Activated CD4-positive, alpha-beta T cell treated with anti-CD3 and anti-CD28 coated beads for 48 hours (primary cell): Measurements from ENCODE around the gene C12orf60.
A peak's percentile ranks its signal among the peaks of the same experiment; 100 is the strongest.

Source experiments
- DNase-seq: peaks from one replicate; pipeline ENCODE4 v3.0.0-alpha.2; 2020

Gene C12orf60

GRCh38 chr12:14839262-14839661 lies 35.8 kb downstream of the C12orf60 start:
- DNase-seq, result no peak

DNA sequence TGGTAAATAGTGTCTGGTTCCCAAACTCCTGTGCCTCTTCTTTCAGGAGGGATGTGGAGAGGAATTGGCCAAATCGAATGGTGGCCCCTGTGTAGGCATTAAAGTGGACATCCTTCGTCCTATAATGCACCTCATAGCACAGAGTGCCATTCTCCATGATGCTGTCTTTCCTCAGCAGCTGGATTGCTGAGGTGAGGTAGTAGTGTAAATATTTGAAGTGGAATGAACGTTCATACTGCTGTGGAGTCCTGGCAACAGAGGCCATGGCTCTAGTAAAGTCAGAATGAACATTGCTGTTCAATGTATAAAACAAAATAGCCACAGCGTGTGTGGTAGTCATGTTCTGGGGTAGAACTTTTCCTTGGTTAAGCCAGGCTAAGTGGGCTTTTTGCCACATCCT lies 37.1 kb downstream of the C12orf60 start:
- DNase-seq, result no peak

DNA sequence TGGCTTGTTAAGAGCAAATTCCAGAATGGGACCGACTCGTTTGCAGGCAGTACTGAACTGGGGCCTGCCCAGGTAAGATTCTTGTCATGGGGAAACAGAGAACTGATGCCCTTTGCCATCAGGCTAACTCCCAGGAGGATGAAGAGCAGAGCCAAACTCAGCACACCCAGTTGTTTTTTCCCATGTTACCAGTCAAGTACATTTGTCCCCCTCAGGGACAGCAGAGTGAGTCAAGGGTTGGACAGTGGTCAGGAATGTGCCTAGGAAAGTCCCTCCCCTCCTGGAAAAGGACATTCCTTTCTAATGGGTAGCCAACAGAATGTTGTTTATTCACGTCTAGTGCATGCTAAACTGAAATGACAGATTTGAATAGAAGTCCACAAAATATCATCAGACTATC lies 38.3 kb downstream of the C12orf60 start:
- DNase-seq, result no peak

GRCh38 chr12:14842315-14842714 lies 38.8 kb downstream of the C12orf60 start:
- no peak for DNase-seq

GRCh38 chr12:14843425-14843887 lies 40.0 kb downstream of the C12orf60 start, which contains the start of gene ART4:
TSS of gene ART4 (minus strand) at chr12:14843526. CDS start at chr12:14843113, 413 bp downstream.
- no peak for DNase-seq

GRCh38 chr12:14844401-14844800 lies 40.9 kb downstream of the C12orf60 start:
- no peak for DNase-seq

GRCh38 chr12:14845350-14845750 lies 41.9 kb downstream of the C12orf60 start:
- DNase-seq, result peak; percentile 45

- DNase-seq, result no peak
Observed at GRCh38 chr12:14846042-14846587, 42.6 kb downstream of the C12orf60 start.

DNA sequence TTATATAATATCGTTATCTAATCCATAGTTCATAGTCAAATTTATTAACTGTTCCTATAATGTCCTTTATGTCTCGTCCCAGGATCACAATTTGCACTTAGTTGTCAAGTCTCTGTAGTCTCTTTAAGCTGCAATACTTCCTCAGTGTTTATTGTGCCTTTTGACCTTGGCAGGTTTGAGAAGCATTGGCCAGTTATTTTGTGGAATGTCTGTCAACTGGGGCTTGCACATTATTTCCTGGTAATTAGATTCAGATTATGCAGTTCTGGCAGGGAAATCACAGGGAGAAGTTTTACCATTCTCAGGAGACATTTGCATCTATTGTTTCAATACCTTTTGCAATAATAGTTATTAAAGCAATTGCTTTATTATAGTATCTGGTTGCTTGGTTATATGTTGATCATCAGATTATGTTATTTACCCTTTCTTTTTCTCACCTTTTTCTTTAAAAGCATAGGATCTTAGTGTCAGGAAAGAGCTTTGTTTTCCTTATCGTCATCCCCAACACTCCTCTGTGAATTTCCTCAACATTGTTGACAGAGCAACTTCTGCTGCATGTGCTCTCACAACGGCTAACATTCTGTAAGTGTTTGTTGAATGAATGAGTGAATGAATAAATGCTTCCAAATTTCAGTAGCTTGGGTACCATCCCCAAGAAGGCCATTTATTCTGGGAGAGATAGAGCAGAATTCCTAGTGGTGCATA lies 43.6 kb downstream of the C12orf60 start:
- DNase-seq, result no peak

GRCh38 chr12:14849661-14850060 lies 46.2 kb downstream of the C12orf60 start:
- no peak for DNase-seq

DNA sequence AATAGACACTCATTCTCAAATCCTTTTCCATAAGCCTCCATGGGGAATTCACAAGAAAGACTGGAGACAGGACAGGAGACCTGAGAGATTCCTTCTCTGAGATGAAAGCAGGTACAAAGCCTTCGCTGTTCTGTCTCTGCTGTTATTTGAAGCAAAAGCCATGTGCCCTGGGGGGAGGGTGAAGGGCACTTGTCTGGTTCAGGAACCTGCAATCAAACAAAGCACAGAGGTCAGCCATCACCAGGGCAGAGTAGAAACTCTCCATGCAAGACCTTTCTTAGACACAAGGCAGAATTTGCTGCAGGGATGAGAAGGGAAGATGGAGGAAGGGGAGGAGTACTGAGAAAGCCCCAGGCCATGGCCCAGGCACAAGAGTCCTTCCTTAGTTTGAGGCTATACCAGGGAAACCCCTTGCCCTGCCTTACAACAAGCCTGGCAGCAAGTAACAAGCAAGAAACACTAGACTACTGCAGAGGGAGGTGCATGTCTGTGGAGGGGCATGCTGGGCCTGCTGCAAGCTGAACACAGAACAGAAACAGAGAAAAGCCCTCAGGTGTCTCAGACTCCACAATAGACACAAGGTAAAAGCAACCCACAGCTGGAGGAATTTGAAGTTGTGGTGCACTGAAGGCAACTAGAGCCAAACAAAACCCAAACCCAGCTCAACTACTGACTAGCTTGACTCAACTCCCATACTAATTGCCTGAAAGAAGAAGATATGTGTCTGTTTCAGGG lies 47.6 kb downstream of the C12orf60 start:
- DNase-seq, result no peak

GRCh38 chr12:14852880-14853279 lies 49.4 kb downstream of the C12orf60 start:
- no peak for DNase-seq

DNA sequence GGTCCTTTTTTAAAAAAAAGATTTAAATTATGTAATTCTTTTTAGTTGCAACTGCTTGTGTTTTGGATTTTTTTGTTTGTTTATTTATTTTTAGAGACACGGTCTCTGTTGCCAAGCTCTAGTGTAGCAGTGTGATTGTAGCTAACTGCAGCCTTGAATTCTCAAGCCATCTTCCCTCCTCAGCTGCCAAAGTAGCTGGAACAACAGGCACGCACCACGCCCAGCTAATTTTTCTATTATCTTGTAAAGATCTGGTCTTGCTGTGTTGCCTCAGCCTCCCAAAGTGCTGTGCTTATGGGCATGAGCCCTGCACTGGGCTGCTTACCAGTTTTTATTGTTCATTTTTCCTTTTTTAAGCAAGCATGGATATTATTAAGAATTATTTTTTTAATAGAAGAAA lies 50.5 kb downstream of the C12orf60 start:
- DNase-seq, result no peak

DNA sequence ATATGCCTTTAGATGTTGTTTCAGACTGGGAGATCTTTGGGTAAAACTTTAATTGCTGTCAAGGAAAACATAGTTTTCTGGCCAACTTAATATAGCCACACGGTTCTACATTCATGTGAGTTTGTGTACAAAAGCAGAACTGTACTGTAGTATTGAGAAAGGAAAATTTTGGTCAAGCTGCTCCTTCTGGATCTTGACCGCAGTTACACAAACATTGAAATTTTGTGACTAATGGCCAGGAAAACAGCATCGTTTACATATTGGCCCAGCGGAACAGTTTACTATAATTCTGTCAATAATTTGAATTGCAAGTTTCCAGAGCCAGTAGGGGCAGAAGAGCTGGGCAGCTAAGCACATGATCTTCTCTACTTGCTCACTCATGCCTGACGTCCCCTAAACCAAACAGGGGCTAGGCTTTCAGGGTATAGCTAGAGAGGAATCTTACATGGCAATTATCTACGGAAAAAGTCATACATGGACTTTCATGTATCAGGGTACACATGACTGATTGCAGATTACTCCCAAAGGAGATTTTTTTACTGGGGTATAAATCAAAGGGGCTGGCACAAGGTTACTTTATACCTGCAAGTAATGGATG lies 51.2 kb downstream of the C12orf60 start:
- no peak for DNase-seq

DNA sequence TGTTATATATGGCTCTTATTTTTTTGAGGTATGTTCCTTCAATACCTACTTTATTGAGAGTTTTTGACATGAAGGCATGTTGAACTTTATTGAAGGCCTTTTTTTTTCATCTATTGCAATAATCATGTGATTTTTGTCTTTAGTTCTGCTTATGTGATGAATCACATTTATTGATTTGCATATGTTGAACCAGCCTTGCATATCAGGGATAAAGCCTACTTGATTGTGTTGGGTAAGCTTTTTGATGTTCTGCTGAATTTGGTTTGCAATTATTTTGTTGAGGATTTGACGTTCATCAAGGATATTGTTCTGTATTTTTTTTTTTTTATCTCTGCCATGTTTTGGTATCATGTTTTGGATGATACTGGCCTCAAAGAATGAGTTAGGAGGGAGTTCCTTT lies 55.0 kb downstream of the C12orf60 start:
- DNase-seq, result no peak

GRCh38 chr12:14860490-14860889 lies 57.0 kb downstream of the C12orf60 start:
- no peak for DNase-seq

GRCh38 chr12:14868916-14869506 lies 65.5 kb downstream of the C12orf60 start:
- no peak for DNase-seq

DNA sequence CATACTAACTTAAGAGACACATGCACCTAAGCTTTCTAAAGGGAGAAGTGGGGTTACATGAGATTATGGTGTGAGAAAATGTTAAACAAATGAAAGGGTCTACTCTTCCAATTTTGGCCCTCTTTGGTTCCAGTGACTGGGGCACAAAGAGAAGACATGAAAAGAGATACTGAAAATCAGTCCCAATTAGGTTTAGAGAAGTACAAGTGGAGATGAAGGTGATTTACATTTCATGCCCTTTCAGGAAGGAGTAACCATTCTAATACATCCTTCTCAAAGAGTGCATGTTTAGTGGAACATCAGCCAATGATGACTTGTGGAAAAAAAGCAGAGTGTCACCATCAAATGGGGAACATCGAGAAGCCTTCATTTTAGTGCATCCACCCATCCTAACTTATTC lies 67.8 kb downstream of the C12orf60 start:
- no peak for DNase-seq

DNA sequence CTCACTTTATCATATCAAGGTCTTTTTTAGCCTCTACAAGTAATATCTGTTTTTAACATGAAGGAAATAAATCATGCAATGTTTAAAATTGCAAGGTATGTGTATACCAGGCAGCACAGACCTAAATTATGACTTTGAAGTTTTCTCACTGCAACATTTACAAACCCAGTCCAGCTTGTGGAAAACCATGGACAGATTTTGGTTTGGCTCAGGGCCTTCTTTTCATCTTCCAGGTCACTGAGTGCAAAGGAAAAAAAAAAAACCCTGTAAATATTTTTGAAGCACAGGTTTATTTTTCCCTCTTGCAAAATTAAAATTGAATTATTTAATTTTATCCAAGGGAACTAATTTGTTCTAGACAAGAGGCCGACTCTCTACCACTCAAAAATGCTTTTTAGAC lies 68.4 kb downstream of the C12orf60 start:
- DNase-seq, result no peak

- no peak for DNase-seq
Observed at GRCh38 chr12:14873440-14874185, 70.1 kb downstream of the C12orf60 start.
